Nephron progenitor cell (in vitro differentiated cells): ENCODE measurements around the gene RBM14.

Source experiments
- DNase-seq: peaks from one replicate; pipeline ENCODE4 v3.0.0; 2021
- H3K27ac Mint-ChIP-seq: 2 replicates; pipeline ENCODE4 v1.8.0; 2021; ENCODE audit warnings: mild to moderate bottlenecking, moderate library complexity, mixed read lengths
- H3K27me3 Mint-ChIP-seq: 2 replicates; pipeline ENCODE4 v1.8.0; 2021; ENCODE audit warnings: mild to moderate bottlenecking, low read depth, mixed read lengths; ENCODE audit not compliant: poor library complexity
- H3K36me3 Mint-ChIP-seq: 2 replicates; pipeline ENCODE4 v1.8.0; 2021; ENCODE audit warnings: low read depth, mixed read lengths
- H3K4me1 Mint-ChIP-seq: 2 replicates; pipeline ENCODE4 v1.8.0; 2021; ENCODE audit warnings: mixed read lengths
- H3K4me3 Mint-ChIP-seq: 2 replicates; pipeline ENCODE4 v1.8.0; 2021; ENCODE audit warnings: mild to moderate bottlenecking, moderate library complexity, mixed read lengths
- H3K9me3 Mint-ChIP-seq: 2 replicates; pipeline ENCODE4 v1.8.0; 2021; ENCODE audit warnings: mild to moderate bottlenecking, moderate library complexity, mixed read lengths
- CTCF ChIP-seq: fragments of 200-600 bp; sonication (generic); IDR thresholded peaks from 2 replicates; pipeline ENCODE4 v1.5.0; 2021; ENCODE audit warnings: antibody characterized with exemption

Gene RBM14

GRCh38 chr11:66676282-66676919, 60.0 kb downstream of the RBM14 start:
- Mint-ChIP-seq H3K4me3 (peak overlapping the region; percentile 93), H3K4me1 (peaks cover 48% of the 10 kb centered on the region), H3K27me3 (no peaks in the 10 kb centered on the region), H3K27ac (peak overlapping the region; percentile 100), H3K36me3 (peaks cover 27% of the 10 kb centered on the region), H3K9me3 (peaks cover 2% of the 10 kb centered on the region)
- no peak for DNase-seq
- no peak for TF ChIP-seq CTCF
